Panc1 (cell line): ENCODE results near the gene SERPINA12.

Experiments used
- CTCF ChIP-seq: fragments of 450-650 bp; IDR thresholded peaks from 2 replicates; pipeline ENCODE4 v1.5.1; 2017; ENCODE audit warnings: mild to moderate bottlenecking
- POLR2AphosphoS5 ChIP-seq: IDR thresholded peaks from 2 replicates; pipeline ENCODE4 v1.6.1; 2012; ENCODE audit warnings: mild to moderate bottlenecking, low read depth, low read length, moderate library complexity
- REST ChIP-seq, 2 experiments: IDR thresholded peaks; 2 replicates each; pipeline ENCODE4 v1.6.1; 2011 to 2012; ENCODE audit warnings: low read depth in 2 of 2, control low read depth in 1 of 2, low read length in 1 of 2, mild to moderate bottlenecking in 1 of 2, moderate library complexity in 1 of 2; ENCODE audit not compliant: insufficient read depth in 1 of 2
- TCF7L2 ChIP-seq: IDR thresholded peaks from 2 replicates; pipeline ENCODE4 v1.6.1; 2011; ENCODE audit warnings: mild to moderate bottlenecking, low read depth, low read length, inconsistent platforms

- TF ChIP-seq REST (IDR thresholded peaks at IDR 0.05; ENCODE audit: insufficient read depth in 1 of 2, low read depth in 2 of 2, low read length in 1 of 2) (no peak), CTCF (no peak), POLR2AphosphoS5 (no peak), TCF7L2 (no peak)
Measured at GRCh38 chr14:94439453-94440057, 69.7 kb downstream of the SERPINA12 start.
